HepG2 (cell line): ENCODE results near the gene NT5C3B. TPM values are rescaled to one million over a fixed set of nuclear protein-coding genes. Genes with fewer than 3 reads are reported as not detected.

Source experiments
- CBX2 ChIP-seq, 2 experiments: fragments of 200-600 bp in 1 of 2; sonication (generic); formaldehyde crosslinking in 1 of 2; IDR thresholded peaks; 2 replicates each; pipeline versions ENCODE4 v1.7.0 to v1.8.1; 2018 to 2022; ENCODE audit warnings: low read depth in 2 of 2, low read length in 1 of 2, mild to moderate bottlenecking in 1 of 2, missing genetic modification reagents in 1 of 2
- ELF1 ChIP-seq: sonication (generic); formaldehyde crosslinking; IDR thresholded peaks from 2 replicates; pipeline ENCODE4 v1.4.0; 2020; ENCODE audit warnings: missing genetic modification reagents
- IKZF1 ChIP-seq: fragments of 450-650 bp; IDR thresholded peaks from 2 replicates; pipeline ENCODE4 v1.7.1; 2016
- MAFF ChIP-seq: IDR thresholded peaks from 2 replicates; pipeline ENCODE4 v1.6.1; 2011; ENCODE audit warnings: low read depth, low read length, improper control_type of control experiment
- MXD4 ChIP-seq: IDR thresholded peaks from 2 replicates; pipeline ENCODE4 v1.6.1; 2016; ENCODE audit warnings: mild to moderate bottlenecking, missing biosample characterization, missing genetic modification reagents
- PHF8 ChIP-seq: sonication (generic); formaldehyde crosslinking; IDR thresholded peaks from 2 replicates; pipeline ENCODE4 v1.5.0; 2020; ENCODE audit warnings: missing genetic modification reagents
- SMAD1 ChIP-seq: sonication (generic); formaldehyde crosslinking; IDR thresholded peaks from 2 replicates; pipeline ENCODE4 v1.4.0; 2020; ENCODE audit warnings: missing genetic modification reagents, low read depth, mild to moderate bottlenecking, borderline replicate concordance
- TCF7 ChIP-seq: sonication (generic); IDR thresholded peaks from 2 replicates; pipeline ENCODE4 v1.6.1; 2016; ENCODE audit warnings: antibody characterized with exemption, low read depth
- ZNF20 ChIP-seq: sonication (generic); formaldehyde crosslinking; IDR thresholded peaks from 2 replicates; pipeline ENCODE4 v1.4.0; 2020; ENCODE audit warnings: mild to moderate bottlenecking, moderate library complexity, missing genetic modification reagents
- ZNF496 ChIP-seq: sonication (generic); formaldehyde crosslinking; IDR thresholded peaks from 2 replicates; pipeline ENCODE4 v1.8.1; 2023; ENCODE audit warnings: mild to moderate bottlenecking, moderate library complexity, missing genetic modification reagents; ENCODE audit not compliant: insufficient replicate concordance
- ZNF510 ChIP-seq: sonication (generic); formaldehyde crosslinking; IDR thresholded peaks from 2 replicates; pipeline ENCODE4 v1.4.0; 2020; ENCODE audit warnings: low read depth, mild to moderate bottlenecking, missing genetic modification reagents
- ZNF891 ChIP-seq: sonication (generic); formaldehyde crosslinking; IDR thresholded peaks from 2 replicates; pipeline ENCODE4 v1.5.0; 2020; ENCODE audit warnings: mild to moderate bottlenecking, missing genetic modification reagents
- polyA plus RNA-seq, 8 experiments: library from polyadenylated mRNA; depleted of rRNA in 3 of 8; stranded (reverse) in 7 of 8; unstranded in 1 of 8; fragments of >200 nt; fragmentation: Illumina TruSeq in 4 of 8; extraction: Trizol in 4 of 8; gene quantifications; 2 replicates each; pipeline versions ENCODE4 v1.2.1 to v1.2.3, GENCODE V29; 2011 to 2016; ENCODE audit warnings: low read depth in 4 of 8, missing spikeins in 1 of 8, mixed read lengths in 1 of 8; ENCODE audit not compliant: insufficient read depth in 1 of 8
- total RNA-seq, 5 experiments: library from RNA; depleted of rRNA; stranded (reverse); fragments of >200 nt; fragmentation: Illumina TruSeq; extraction: Trizol; gene quantifications; 2 replicates each; pipeline ENCODE4 v1.2.3, GENCODE V29; 2016; ENCODE audit warnings: low read depth in 1 of 5
- TF ChIP-seq, protein P1 (sequence below): sonication (generic); formaldehyde crosslinking; IDR thresholded peaks from 2 replicates; pipeline ENCODE4 v1.5.1; 2020; ENCODE audit warnings: missing genetic modification reagents, mild to moderate bottlenecking, borderline replicate concordance
- TF ChIP-seq, protein P2 (sequence below): sonication (generic); formaldehyde crosslinking; IDR thresholded peaks from 2 replicates; pipeline ENCODE4 v1.5.1; 2020; ENCODE audit warnings: missing genetic modification reagents, mild to moderate bottlenecking, borderline replicate concordance
- TF ChIP-seq, protein P3 (sequence below): sonication (generic); formaldehyde crosslinking; IDR thresholded peaks from 2 replicates; pipeline ENCODE4 v1.8.0; 2022; ENCODE audit warnings: mild to moderate bottlenecking, missing genetic modification reagents, moderate library complexity
- TF ChIP-seq, protein P4 (sequence below): sonication (generic); formaldehyde crosslinking; IDR thresholded peaks from 2 replicates; pipeline ENCODE4 v1.4.0; 2020; ENCODE audit warnings: missing genetic modification reagents, low read depth, mild to moderate bottlenecking, borderline replicate concordance
- TF ChIP-seq, protein P5 (sequence below): sonication (generic); formaldehyde crosslinking; IDR thresholded peaks from 2 replicates; pipeline ENCODE4 v1.4.0; 2020; ENCODE audit warnings: mild to moderate bottlenecking, low read depth, missing genetic modification reagents
- TF ChIP-seq, protein P6 (sequence below): IDR thresholded peaks from 2 replicates; pipeline ENCODE4 v1.6.1; 2016; ENCODE audit warnings: low read depth
- TF ChIP-seq, protein P7 (sequence below): sonication (generic); formaldehyde crosslinking; IDR thresholded peaks from 2 replicates; pipeline ENCODE4 v1.5.0; 2020; ENCODE audit warnings: missing genetic modification reagents

NT5C3B gene
- total and polyA plus RNA-seq, 2 of the 13 experiments (the other 11 are each of a cell fraction or from before 2014, with no cell fraction given), result 104 to 126 TPM

DNA sequence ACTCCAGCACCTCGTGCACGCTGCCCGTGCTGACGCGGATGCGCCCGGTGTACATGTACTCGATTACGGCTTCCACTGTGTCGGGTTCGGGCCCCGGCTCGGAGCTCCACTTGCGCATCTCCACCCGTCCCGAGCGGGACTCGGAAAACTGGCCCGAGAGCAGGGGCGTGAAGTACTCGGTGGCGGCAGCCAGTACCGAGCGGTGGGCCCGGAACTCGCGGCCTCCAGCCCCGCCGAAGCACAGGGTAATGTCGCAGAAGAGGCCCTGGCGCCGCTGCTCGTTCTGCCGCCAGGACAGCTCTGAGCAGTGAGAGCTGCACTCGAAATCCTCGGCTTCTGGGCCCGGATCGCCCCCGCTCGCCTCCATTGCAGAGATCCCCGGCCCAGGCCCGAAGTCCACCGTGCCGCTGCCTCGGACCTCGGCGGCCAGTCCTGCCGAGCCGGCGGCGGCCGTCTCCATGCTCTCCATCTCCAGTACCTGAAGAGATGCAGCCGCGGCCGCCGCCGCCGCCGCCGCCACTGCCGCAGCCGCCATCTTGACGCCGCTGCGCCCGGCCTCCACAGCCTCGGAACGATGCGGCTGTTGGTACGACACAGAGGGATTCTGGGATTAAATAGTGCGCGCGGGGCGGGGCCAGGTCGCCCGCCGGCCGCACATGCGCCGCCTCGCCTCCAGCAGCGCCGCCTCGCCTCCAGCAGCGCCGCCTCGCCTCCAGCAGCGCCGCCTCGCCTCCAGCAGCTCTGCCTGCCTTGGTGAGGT, 29.0 kb upstream of the NT5C3B start, which contains the start of gene KLHL11 (continued):
- TF ChIP-seq, protein P1, sequence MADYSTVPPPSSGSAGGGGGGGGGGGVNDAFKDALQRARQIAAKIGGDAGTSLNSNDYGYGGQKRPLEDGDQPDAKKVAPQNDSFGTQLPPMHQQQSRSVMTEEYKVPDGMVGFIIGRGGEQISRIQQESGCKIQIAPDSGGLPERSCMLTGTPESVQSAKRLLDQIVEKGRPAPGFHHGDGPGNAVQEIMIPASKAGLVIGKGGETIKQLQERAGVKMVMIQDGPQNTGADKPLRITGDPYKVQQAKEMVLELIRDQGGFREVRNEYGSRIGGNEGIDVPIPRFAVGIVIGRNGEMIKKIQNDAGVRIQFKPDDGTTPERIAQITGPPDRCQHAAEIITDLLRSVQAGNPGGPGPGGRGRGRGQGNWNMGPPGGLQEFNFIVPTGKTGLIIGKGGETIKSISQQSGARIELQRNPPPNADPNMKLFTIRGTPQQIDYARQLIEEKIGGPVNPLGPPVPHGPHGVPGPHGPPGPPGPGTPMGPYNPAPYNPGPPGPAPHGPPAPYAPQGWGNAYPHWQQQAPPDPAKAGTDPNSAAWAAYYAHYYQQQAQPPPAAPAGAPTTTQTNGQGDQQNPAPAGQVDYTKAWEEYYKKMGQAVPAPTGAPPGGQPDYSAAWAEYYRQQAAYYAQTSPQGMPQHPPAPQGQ, result no peak
- peak; percentile 83 for TF ChIP-seq MXD4
- TF ChIP-seq, protein P2, sequence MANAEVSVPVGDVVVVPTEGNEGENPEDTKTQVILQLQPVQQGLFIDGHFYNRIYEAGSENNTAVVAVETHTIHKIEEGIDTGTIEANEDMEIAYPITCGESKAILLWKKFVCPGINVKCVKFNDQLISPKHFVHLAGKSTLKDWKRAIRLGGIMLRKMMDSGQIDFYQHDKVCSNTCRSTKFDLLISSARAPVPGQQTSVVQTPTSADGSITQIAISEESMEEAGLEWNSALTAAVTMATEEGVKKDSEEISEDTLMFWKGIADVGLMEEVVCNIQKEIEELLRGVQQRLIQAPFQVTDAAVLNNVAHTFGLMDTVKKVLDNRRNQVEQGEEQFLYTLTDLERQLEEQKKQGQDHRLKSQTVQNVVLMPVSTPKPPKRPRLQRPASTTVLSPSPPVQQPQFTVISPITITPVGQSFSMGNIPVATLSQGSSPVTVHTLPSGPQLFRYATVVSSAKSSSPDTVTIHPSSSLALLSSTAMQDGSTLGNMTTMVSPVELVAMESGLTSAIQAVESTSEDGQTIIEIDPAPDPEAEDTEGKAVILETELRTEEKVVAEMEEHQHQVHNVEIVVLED (CRISPR knock-in tag), result peak; percentile 88
- TF ChIP-seq ELF1 (CRISPR knock-in tag), result no peak
- no peak for TF ChIP-seq CBX2 (IDR thresholded peaks at IDR 0.05; ENCODE audit: low read depth, low read length)
- TF ChIP-seq CBX2 (CRISPR knock-in tag; IDR thresholded peaks at IDR 0.05; ENCODE audit: low read depth), result no peak
- TF ChIP-seq SMAD1 (CRISPR knock-in tag), result 0 out of 2 replicates have a peak, but pooled peaks have one; percentile 19
- TF ChIP-seq ZNF510 (CRISPR knock-in tag), result peak; percentile 94
- TF ChIP-seq, protein P3, sequence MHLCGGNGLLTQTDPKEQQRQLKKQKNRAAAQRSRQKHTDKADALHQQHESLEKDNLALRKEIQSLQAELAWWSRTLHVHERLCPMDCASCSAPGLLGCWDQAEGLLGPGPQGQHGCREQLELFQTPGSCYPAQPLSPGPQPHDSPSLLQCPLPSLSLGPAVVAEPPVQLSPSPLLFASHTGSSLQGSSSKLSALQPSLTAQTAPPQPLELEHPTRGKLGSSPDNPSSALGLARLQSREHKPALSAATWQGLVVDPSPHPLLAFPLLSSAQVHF (CRISPR knock-in tag), result peak; percentile 60; the same call in 1 of the 2 replicates
- no peak for TF ChIP-seq ZNF20 (CRISPR knock-in tag)
- peak; percentile 98 for TF ChIP-seq PHF8 (CRISPR knock-in tag)
- TF ChIP-seq IKZF1, result no peak
- TF ChIP-seq MAFF, result no peak
- TF ChIP-seq, protein P4, sequence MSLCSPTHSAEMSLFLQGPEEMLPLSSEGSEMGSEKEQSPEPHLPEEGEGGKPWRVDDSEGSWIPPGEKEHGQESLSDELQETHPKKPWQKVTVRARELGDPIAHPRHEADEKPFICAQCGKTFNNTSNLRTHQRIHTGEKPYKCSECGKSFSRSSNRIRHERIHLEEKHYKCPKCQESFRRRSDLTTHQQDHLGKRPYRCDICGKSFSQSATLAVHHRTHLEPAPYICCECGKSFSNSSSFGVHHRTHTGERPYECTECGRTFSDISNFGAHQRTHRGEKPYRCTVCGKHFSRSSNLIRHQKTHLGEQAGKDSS (CRISPR knock-in tag), result no peak; the same call in 1 of the 2 replicates
- no peak for TF ChIP-seq TCF7
- no peak for TF ChIP-seq ZNF496 (CRISPR knock-in tag)
- TF ChIP-seq, protein P5, sequence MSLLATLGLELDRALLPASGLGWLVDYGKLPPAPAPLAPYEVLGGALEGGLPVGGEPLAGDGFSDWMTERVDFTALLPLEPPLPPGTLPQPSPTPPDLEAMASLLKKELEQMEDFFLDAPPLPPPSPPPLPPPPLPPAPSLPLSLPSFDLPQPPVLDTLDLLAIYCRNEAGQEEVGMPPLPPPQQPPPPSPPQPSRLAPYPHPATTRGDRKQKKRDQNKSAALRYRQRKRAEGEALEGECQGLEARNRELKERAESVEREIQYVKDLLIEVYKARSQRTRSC (CRISPR knock-in tag), result no peak
- TF ChIP-seq, protein P6, sequence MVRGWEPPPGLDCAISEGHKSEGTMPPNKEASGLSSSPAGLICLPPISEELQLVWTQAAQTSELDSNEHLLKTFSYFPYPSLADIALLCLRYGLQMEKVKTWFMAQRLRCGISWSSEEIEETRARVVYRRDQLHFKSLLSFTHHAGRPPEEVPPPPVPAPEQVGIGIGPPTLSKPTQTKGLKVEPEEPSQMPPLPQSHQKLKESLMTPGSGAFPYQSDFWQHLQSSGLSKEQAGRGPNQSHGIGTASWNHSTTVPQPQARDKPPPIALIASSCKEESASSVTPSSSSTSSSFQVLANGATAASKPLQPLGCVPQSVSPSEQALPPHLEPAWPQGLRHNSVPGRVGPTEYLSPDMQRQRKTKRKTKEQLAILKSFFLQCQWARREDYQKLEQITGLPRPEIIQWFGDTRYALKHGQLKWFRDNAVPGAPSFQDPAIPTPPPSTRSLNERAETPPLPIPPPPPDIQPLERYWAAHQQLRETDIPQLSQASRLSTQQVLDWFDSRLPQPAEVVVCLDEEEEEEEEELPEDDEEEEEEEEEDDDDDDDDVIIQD, result 0 out of 2 replicates have a peak, but pooled peaks have one; percentile 39
- TF ChIP-seq, protein P7, sequence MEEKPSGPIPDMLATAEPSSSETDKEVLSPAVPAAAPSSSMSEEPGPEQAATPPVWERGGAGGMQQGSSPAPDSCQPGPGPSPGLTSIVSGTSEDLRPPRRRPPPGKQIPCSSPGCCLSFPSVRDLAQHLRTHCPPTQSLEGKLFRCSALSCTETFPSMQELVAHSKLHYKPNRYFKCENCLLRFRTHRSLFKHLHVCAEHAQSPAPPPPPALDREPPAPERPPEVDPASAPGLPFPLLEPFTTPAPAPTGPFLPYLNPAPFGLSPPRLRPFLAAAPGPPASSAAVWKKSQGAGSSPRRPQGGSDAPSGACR (CRISPR knock-in tag), result peak; percentile 42; the same call in 1 of the 2 replicates
- TF ChIP-seq ZNF891 (CRISPR knock-in tag), result peak; percentile 79; the same call in 1 of the 2 replicates
